Stimulated activated CD8-positive, alpha-beta memory T cell treated with anti-CD3 and anti-CD28 coated beads, Interleukin-4, amount 100 ng/mL, for 1 hour (primary cell): Measurements from ENCODE around the gene CKAP4.
"Not testable (repeated sequence)": the region's sequence is repeated elsewhere in the genome, so short reads cannot be mapped to it uniquely, and the experiment has no call there.

Experiments used
- DNase-seq, 2 donors: peaks; one replicate each; pipeline ENCODE4 v3.0.0-alpha.2; 2020; ENCODE audit warnings: low read depth in 2 of 2, low spot score in 1 of 2

The CKAP4 gene, protein sequence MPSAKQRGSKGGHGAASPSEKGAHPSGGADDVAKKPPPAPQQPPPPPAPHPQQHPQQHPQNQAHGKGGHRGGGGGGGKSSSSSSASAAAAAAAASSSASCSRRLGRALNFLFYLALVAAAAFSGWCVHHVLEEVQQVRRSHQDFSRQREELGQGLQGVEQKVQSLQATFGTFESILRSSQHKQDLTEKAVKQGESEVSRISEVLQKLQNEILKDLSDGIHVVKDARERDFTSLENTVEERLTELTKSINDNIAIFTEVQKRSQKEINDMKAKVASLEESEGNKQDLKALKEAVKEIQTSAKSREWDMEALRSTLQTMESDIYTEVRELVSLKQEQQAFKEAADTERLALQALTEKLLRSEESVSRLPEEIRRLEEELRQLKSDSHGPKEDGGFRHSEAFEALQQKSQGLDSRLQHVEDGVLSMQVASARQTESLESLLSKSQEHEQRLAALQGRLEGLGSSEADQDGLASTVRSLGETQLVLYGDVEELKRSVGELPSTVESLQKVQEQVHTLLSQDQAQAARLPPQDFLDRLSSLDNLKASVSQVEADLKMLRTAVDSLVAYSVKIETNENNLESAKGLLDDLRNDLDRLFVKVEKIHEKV

DNA sequence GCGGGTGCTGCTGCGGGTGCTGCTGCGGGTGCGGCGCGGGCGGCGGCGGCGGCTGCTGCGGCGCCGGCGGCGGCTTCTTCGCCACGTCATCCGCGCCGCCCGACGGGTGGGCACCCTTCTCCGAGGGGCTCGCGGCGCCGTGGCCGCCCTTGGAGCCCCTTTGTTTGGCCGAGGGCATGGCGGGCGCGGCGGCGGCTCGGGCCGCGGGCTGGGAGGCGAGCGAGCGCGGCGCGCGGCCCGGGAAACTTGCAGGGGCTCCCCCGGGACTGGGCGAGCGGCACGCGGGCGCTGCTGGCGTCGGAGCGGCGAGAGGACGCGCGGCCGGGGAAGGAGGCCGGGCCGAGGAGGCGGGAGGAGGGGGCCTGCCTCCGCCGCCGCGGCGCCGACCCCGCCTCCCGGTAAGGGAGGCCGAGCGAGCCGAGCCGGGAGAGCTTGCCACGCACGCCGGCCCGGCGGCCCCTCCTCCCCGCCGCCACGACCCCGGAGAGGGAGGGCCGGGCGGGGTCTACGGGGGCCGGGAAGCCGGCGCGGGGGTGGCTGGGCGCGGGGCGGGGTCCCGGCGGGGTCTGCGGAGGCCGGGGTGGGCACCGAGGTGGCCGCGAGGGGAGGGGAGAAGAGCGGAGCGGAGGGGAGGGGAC, at the start of gene CKAP4:
CKAP4 (minus strand) TSS at position 347 of the 638 bp plus-strand sequence; CDS start at position 178, 169 bp downstream.
- DNase-seq, result peak; percentile 2 to 8

DNA sequence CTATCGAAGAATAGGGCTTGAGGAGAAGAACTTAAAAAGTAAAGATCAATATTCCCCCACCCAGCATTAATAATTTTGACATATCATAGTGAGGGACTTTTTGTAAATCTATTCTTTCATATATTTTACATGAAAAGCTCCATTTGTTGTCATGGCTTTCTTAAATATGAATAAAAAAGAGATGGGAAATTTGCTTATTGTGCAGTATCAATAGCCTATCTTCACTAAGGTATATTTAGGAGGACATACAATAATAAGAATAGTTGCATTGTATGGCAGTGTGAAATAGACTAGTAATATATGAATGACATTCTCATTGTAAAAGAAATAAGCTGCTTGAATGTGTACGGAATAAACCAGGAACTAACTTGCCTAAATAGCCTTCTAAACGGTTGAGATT, 49.3 kb upstream of the CKAP4 start:
- DNase-seq, result no peak

DNA sequence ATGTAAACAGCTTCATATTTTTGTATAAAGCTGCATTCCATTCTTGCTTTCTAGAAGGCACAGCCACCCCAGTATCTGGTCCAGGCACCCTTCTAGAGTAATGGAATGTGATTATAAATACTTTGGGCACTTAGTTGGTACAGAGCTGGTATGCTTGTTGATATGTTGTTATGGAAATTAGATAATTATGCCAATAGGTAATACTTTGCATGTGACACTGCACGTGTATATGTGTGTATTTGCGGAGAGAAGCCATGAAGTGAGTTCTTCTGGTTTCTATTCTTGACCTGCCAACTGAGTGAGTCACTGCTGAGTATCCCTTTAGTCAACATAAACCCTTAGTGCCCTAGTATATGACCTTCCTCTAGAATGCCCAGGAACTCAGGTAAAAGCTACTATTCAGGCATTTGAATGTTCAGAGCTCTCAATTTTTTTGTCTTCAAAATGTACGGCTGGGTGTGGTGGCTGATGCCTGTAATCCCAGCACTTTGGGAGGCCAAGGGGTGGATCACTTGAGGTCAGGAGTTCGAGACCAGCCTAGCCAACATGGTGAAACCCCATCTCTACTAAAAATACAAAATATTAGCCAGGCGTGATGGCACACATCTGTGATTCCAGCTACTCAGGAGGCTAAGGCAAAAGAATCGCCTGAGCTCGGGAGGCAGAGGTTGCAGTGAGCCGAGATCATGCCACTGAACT, 48.5 kb upstream of the CKAP4 start:
- no peak for DNase-seq

GRCh38 chr12:106292339-106292738, 44.5 kb upstream of the CKAP4 start:
- no peak for DNase-seq

GRCh38 chr12:106291342-106291741, 43.5 kb upstream of the CKAP4 start:
- no peak for DNase-seq

DNA sequence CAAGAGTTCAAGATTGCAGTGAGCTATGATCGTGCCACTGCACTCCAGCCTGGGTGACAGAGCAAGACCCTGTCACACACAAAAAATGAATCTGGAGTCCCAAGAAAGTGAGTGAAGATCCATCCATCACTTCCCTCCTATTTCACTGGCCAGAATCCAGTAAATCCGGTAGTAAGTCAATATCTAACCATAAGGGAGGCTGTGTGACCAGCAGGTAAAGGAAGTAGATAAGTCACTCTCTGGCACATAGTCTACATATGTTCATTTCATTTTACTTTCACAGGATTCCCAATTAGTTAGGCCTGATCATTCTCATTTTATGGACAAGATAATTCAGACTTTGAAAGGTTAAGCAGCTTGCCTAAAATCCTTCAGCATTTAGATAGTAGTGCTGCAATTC, 42.8 kb upstream of the CKAP4 start:
- DNase-seq, result no peak

- no peak for DNase-seq
These were observed 41.4 kb upstream of the CKAP4 start for GRCh38 chr12:106289196-106289681.

DNA sequence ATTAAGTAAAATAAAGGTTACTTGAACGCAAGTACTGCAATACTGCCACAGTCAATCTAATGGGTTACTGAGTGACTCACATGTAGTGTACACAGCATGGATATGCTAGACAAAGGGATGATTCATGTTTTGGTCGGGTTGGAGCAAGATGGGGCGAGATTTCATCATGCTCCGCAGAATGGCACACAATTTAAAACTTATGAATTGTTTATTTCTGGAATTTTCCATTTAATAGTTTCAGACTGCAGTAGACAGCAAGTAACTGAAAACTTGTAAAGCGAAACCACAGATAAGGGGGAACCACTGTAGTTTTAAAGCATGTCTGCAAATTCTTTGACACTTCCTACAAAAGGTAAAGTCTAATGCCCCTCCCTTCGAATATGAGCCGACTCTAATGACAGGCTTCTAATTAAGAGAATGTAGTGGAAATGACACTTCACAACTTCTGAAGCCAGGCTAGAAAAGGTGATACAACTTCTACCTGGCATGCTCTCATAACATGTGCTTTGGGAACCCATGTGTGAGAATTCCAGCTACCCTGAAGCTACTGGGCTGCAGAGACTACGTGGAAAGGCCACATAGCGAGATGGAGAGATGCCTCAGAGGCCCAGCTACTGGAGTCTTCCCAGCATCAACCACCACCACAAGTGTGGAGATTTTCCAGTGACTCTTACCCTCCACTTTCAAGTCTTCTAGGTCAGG, 40.8 kb upstream of the CKAP4 start:
- no peak for DNase-seq

DNA sequence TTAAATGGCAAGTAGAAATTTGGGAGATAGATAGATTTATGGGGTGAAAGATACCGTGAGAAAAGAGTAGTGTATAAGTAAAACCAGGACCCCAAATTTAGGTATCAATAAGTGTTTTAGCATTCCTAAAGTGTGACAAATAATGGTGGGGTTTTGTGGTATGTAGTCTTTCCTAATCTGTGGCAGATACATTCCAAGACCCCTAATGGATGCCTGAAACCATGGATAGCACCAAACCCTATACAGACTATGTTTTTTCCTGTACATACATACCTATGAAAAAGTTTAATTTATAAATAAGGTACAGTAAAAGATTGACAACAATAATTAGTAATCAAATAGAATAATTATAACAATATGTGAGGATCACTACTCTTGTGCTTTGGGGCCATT, 40.3 kb upstream of the CKAP4 start:
- no peak for DNase-seq

- no peak for DNase-seq
These were observed 39.5 kb upstream of the CKAP4 start for GRCh38 chr12:106287364-106287763.

GRCh38 chr12:106286576-106287162, 38.8 kb upstream of the CKAP4 start:
- not testable (repeated sequence) for DNase-seq

- DNase-seq, result no peak
These were observed 38.2 kb upstream of the CKAP4 start for GRCh38 chr12:106285982-106286381.

DNA sequence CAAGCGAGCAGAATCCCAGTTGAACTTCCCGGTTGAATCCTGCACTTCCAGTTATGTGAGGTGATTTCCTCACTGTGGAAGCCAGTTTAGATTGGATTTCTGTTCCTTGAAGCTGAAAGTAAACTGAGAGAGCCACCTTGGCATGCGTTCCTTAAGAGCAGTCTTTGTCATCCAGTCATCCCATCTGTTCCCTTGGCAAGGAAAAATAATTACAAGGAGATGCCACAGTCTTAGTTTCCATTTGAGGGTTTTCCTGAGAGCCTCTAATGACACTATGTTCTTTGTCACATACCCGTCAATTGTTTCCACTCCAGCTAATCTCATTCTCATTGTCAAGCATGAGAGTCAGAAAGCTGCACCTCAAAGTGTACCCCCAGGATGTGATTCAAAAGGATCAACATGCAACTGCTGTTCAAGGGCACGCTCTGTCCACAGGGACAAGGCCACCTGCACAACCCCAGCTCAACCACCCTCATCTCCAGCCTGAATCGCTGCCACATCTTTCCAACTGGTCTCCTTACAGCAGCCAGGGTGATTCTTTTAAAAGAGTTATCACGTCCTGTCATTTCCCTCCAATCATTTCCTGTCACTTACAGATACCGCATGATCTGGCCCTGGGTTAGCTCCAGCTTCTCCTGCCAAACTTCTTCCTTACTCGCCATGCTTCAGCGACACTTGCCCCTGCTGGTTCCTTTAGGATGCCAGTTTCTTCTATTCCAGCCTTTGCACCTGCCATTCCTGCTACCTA, 36.7 kb upstream of the CKAP4 start:
- DNase-seq, result no peak

DNA sequence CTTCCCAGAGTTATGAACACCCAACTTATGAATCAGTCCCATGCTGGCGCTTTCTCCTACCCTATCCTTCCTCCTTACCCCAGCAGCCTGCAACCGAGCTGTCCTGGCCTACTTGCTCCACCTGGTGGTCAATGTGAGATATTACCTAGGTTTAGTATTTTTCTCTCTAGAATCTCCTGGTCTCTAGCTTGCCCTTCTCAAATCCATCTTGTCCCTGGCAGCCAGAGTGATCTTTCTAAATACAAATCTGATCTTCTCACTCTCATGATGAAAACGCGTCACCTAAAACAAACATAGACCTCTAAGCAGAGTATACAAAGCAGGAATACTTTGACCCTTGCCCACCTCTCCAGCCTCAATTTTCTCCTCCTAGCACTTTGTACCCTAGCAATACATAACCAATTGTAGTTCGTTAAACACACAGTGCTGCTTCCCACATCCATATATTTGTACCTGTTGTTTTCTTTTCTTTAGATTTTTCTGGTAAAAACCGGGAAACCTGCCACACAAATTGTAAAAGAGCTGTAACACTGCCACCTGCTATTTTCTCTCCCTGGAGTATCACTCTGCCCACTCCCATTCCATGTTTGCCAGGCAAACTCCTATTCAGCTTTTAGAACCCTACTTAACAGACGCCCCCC, 34.8 kb upstream of the CKAP4 start:
- DNase-seq, result peak in 1 of 2 donors; percentile 4

DNA sequence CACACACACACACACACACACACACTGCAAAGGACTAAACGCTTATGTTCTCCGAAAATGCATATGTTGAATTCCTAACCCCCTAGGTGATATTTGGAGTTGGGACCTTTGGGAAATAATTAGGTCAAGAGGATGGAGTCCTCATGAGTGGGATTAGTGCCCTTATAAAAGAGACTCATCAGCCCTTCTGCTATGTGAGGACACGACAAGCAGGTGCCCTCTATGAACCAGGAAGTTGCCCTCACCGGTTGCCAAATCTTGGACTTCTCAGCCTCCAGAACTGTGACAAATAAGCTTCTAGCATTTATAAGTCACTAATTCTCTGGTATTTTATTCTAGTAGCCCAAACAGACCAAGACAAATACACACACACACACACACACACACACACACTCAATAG, 34.0 kb upstream of the CKAP4 start:
- no peak for DNase-seq

DNA sequence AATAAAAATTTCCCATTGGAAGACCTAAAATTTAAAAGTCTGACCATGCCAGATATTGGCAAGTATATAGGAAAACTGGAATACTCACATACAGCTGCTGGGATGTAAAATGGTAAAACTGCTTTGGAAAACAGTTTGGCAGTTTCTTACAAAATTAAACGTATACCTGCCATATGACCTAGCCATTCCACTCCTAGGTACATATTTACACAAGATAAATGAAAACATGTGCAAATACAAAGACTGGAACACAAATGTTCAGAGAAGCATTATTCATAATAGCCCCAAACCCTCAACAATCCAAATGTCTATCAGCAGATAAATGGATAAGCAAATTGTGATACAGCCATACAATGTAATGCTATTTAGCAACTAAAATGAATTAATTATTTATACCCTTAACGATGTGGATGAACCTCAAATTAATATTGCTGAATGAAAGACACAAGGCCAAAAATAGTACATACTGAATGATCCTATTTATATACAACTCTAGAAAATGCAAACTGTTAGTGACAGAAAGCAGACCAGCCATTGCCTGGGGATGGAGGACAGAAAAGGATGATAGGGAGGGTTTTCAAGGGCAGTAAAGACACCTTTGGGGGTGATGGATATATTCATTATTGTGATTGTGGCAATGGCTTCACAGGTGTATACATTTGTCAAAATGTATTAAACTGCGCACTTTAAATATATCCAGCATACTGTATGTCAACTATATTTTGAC, 33.4 kb upstream of the CKAP4 start:
- DNase-seq, result no peak

DNA sequence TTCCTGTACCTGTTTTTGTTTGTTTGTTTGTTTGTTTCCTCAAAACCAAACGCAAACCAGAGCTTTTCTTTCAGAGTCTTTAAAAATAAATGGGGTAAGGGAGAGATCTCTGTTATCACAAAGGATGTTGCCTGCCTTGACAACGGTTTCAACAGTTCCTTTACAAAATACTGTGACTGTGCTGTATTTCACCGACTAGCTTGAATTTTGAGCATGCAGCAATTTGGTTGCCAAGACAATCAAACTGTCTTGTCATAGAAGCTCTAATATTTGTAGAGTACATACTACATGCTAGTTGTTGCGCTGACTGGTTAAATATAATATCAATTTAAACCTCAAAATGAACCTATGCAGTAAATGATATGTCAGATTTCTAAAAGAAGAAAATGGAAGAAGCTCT, 32.3 kb upstream of the CKAP4 start:
- DNase-seq, result no peak

DNA sequence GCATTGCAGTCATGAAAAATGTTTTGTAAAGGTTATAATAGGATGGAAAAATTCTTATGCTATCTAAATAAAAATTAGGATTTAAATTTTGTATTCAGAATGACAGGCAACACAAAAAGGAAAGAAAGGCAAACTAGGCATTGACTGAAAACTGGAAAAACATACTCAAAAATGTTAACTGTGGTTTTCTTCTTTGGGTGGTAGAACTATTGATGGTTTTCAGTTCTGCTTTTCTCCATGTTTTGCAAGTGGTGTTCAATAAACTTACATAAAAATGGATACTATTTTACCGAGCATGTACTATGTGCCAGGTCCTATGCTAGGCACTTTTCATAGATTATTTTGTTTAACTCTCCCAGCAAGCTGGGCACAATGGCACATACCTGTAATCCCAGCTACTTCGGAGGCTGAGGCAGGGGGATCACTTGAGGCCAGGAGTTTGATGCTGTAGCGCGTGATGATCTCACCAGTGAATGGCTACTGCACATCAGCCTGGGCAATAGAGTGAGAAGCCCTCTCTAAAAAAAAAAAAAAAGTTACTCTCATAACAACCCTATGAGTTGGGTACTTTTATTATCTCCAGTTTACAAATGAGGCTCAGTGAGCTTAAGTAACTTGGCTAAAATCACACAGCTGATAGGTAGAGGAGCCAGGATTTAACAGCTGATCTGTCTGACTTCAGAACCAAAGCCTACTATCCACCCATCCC, 28.4 kb upstream of the CKAP4 start:
- no peak for DNase-seq
